IPS-NIHi11 (cell line): ENCODE data around the gene GP5.

Source experiments
- DNase-seq: peaks from one replicate; pipeline ENCODE4 v3.0.0; 2012; ENCODE audit warnings: mixed read lengths, low spot score

GP5 gene

GRCh38 chr3:194375473-194376240 is 23.4 kb downstream of the GP5 start:
- DNase-seq: peak; percentile 52

- no peak for DNase-seq
These were observed 24.1 kb downstream of the GP5 start for GRCh38 chr3:194374935-194375334.

- DNase-seq: no peak
These were observed 25.2 kb downstream of the GP5 start for GRCh38 chr3:194373899-194374298.

GRCh38 chr3:194373028-194373427 is 26.0 kb downstream of the GP5 start:
- no peak for DNase-seq

- no peak for DNase-seq
These were observed 28.3 kb downstream of the GP5 start for GRCh38 chr3:194370753-194371152.

GRCh38 chr3:194369522-194370279 is 29.4 kb downstream of the GP5 start, which contains the start of gene LRRC15:
TSS of gene LRRC15 (minus strand) at chr3:194369743. CDS start at chr3:194361043, 8,700 bp downstream.
- DNase-seq: peak; percentile 66

- DNase-seq: no peak
These were observed 30.1 kb downstream of the GP5 start for GRCh38 chr3:194368918-194369317.

GRCh38 chr3:194367992-194368841 is 30.8 kb downstream of the GP5 start:
- no peak for DNase-seq

- DNase-seq: no peak
These were observed 33.0 kb downstream of the GP5 start for GRCh38 chr3:194365978-194366490.

- no peak for DNase-seq
These were observed 33.5 kb downstream of the GP5 start for GRCh38 chr3:194365526-194365925.

- DNase-seq: peak; percentile 46
These were observed 34.2 kb downstream of the GP5 start for GRCh38 chr3:194364652-194365434.

- no peak for DNase-seq
These were observed 34.8 kb downstream of the GP5 start for GRCh38 chr3:194364314-194364651.

GRCh38 chr3:194360568-194360967 is 38.5 kb downstream of the GP5 start:
- no peak for DNase-seq

GRCh38 chr3:194357681-194358080 is 41.4 kb downstream of the GP5 start:
- DNase-seq: no peak

GRCh38 chr3:194355379-194355778 is 43.7 kb downstream of the GP5 start:
- no peak for DNase-seq

GRCh38 chr3:194354315-194354714 is 44.8 kb downstream of the GP5 start:
- DNase-seq: no peak

- no peak for DNase-seq
These were observed 46.3 kb downstream of the GP5 start for GRCh38 chr3:194352667-194353246.

GRCh38 chr3:194351952-194352536 is 47.0 kb downstream of the GP5 start:
- DNase-seq: no peak

GRCh38 chr3:194351080-194351672 is 47.9 kb downstream of the GP5 start, which contains the start of gene CPN2:
TSS of gene CPN2 (minus strand) at chr3:194351328. CDS start at chr3:194342702, 8,626 bp downstream.
- no peak for DNase-seq

GRCh38 chr3:194350726-194351071 is 48.4 kb downstream of the GP5 start:
- DNase-seq: no peak
